Loucy (cell line): Measurements from ENCODE around the gene PIAS3.

Experiments
- H2AFZ ChIP-seq: fragments of 200-600 bp; sonication (generic); 2 replicates; pipeline ENCODE4 v1.6.0; 2016; ENCODE audit warnings: antibody characterized with exemption, mild to moderate bottlenecking, low read length, moderate library complexity
- H3F3A ChIP-seq: fragments of 200-600 bp; 2 replicates; pipeline ENCODE4 v1.6.0; 2016; ENCODE audit warnings: antibody characterized with exemption, low read depth, mild to moderate bottlenecking
- H3K27me3 ChIP-seq: fragments of 200-600 bp; sonication (generic); 2 replicates; pipeline ENCODE4 v1.6.1; 2014; ENCODE audit warnings: low read length, mild to moderate bottlenecking; ENCODE audit not compliant: insufficient read depth, poor library complexity, severe bottlenecking
- H3K36me3 ChIP-seq: fragments of 200-600 bp; sonication (generic); 2 replicates; pipeline ENCODE4 v1.6.1; 2016; ENCODE audit warnings: low read length; ENCODE audit not compliant: insufficient read depth
- H3K4me1 ChIP-seq: fragments of 200-600 bp; sonication (generic); 2 replicates; pipeline ENCODE4 v1.5.1; 2014; ENCODE audit warnings: low read length, mild to moderate bottlenecking; ENCODE audit not compliant: insufficient read depth, poor library complexity, severe bottlenecking
- H3K4me2 ChIP-seq: fragments of 200-600 bp; sonication (generic); 2 replicates; pipeline ENCODE4 v1.6.0; 2014; ENCODE audit warnings: antibody characterized with exemption, low read length, low read depth, mild to moderate bottlenecking; ENCODE audit not compliant: poor library complexity, severe bottlenecking
- H3K4me3 ChIP-seq: fragments of 200-600 bp; sonication (generic); 2 replicates; pipeline ENCODE4 v1.5.1; 2014; ENCODE audit warnings: low read length, mild to moderate bottlenecking, mixed read lengths; ENCODE audit not compliant: poor library complexity, severe bottlenecking
- H3K79me2 ChIP-seq: fragments of 200-600 bp; sonication (generic); 2 replicates; pipeline ENCODE4 v1.6.1; 2014; ENCODE audit warnings: low read length; ENCODE audit not compliant: insufficient read depth
- H3K9ac ChIP-seq: fragments of 200-600 bp; sonication (generic); 2 replicates; pipeline ENCODE4 v1.6.0; 2014; ENCODE audit warnings: mild to moderate bottlenecking, low read depth, low read length, moderate library complexity; ENCODE audit not compliant: poor library complexity, severe bottlenecking
- H3K9me2 ChIP-seq: fragments of 200-600 bp; sonication (generic); replicated peaks from 2 replicates; pipeline ENCODE4 v1.6.1; 2016; ENCODE audit warnings: low read depth, low read length, mixed read lengths
- H3K9me3 ChIP-seq: fragments of 200-600 bp; sonication (generic); 2 replicates; pipeline ENCODE4 v1.6.1; 2014; ENCODE audit warnings: mild to moderate bottlenecking, antibody characterized with exemption, low read length, low read depth; ENCODE audit not compliant: insufficient read depth
- H4K20me1 ChIP-seq: fragments of 200-600 bp; sonication (generic); 2 replicates; pipeline ENCODE4 v1.6.0; 2014; ENCODE audit warnings: antibody characterized with exemption, low read length, mild to moderate bottlenecking; ENCODE audit not compliant: insufficient read depth, poor library complexity, severe bottlenecking
- EZH2phosphoT487 ChIP-seq: fragments of 200-600 bp; IDR thresholded peaks from 2 replicates; pipeline ENCODE4 v1.6.1; 2018; ENCODE audit warnings: antibody characterized with exemption, mild to moderate bottlenecking, moderate library complexity, borderline replicate concordance
- TF ChIP-seq, protein P1 (sequence below): fragments of 200-600 bp; sonication (generic); conservative IDR thresholded peaks from 2 replicates; pipeline ENCODE4 v1.5.1; 2014; ENCODE audit warnings: mild to moderate bottlenecking, antibody characterized with exemption, low read length

Gene PIAS3

DNA sequence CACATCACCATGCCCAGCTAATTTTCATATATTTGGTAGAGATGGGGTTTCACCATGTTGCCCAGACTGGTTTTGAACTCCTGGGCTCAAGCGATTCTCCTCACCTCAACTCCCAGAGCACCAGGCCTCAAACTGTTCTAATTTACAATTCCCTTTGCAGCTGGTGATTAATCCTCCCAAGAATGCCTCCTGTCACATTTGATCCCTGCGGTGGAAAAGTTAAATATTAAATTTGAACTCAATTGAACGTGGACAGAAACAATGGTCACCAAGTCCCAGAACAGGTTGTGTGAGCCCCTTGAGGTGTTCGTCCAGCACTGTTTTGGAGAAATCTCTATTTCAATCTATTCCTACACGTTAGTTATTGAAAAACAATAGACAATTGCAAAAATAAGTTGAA is 28.8 kb upstream of the PIAS3 start:
- Histone ChIP-seq H3K36me3 (no peaks in the 10 kb centered on the region), H3K27me3 (peaks cover 19% of the 10 kb centered on the region), H2AFZ (no peak overlapping the region), H3K79me2 (no peaks in the 10 kb centered on the region), H3K4me3 (no peak overlapping the region), H3K4me1 (peaks cover 5% of the 10 kb centered on the region), H3K4me2 (no peak overlapping the region), H3K9me3 (no peaks in the 10 kb centered on the region), H3F3A (no peaks in the 10 kb centered on the region), H3K9me2 (no peaks in the 10 kb centered on the region), H3K9ac (no peak overlapping the region), H4K20me1 (no peaks in the 10 kb centered on the region)
- TF ChIP-seq EZH2phosphoT487: no peak
- TF ChIP-seq, protein P1, sequence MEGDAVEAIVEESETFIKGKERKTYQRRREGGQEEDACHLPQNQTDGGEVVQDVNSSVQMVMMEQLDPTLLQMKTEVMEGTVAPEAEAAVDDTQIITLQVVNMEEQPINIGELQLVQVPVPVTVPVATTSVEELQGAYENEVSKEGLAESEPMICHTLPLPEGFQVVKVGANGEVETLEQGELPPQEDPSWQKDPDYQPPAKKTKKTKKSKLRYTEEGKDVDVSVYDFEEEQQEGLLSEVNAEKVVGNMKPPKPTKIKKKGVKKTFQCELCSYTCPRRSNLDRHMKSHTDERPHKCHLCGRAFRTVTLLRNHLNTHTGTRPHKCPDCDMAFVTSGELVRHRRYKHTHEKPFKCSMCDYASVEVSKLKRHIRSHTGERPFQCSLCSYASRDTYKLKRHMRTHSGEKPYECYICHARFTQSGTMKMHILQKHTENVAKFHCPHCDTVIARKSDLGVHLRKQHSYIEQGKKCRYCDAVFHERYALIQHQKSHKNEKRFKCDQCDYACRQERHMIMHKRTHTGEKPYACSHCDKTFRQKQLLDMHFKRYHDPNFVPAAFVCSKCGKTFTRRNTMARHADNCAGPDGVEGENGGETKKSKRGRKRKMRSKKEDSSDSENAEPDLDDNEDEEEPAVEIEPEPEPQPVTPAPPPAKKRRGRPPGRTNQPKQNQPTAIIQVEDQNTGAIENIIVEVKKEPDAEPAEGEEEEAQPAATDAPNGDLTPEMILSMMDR: no peak

DNA sequence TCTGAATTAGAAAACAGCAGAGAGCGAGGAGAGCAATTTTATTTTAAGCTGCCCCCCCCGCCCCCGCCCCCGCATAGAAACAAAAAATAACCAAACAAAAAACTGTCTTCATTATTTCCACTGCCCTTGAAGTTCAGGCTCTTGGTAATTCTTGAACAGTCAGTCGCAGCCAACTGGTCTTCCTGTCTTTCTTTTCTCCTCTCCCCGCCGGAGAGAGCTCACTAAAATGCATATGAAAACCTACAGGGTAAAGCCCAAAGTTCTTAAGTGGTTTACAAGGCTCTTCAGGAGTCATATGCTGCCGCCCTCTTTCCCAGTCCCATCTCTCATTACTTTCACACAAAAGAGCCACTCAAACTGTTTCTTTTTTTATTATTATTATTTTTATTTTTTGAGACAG is 27.9 kb upstream of the PIAS3 start:
- H3K4me1 ChIP-seq: peaks cover 5% of the 10 kb centered on the region
- H3K9me2 ChIP-seq: no peaks in the 10 kb centered on the region
- H3K9me3 ChIP-seq: no peaks in the 10 kb centered on the region
- H3F3A ChIP-seq: no peaks in the 10 kb centered on the region
- H3K79me2 ChIP-seq: no peaks in the 10 kb centered on the region
- no peak overlapping the region for H3K4me3 ChIP-seq
- H3K4me2 ChIP-seq: no peak overlapping the region
- TF ChIP-seq, protein P1: no peak
- no peak for TF ChIP-seq EZH2phosphoT487
- H4K20me1 ChIP-seq: no peaks in the 10 kb centered on the region
- no peak overlapping the region for H3K9ac ChIP-seq
- peaks cover 19% of the 10 kb centered on the region for H3K27me3 ChIP-seq
- H3K36me3 ChIP-seq: no peaks in the 10 kb centered on the region
- no peak overlapping the region for H2AFZ ChIP-seq

DNA sequence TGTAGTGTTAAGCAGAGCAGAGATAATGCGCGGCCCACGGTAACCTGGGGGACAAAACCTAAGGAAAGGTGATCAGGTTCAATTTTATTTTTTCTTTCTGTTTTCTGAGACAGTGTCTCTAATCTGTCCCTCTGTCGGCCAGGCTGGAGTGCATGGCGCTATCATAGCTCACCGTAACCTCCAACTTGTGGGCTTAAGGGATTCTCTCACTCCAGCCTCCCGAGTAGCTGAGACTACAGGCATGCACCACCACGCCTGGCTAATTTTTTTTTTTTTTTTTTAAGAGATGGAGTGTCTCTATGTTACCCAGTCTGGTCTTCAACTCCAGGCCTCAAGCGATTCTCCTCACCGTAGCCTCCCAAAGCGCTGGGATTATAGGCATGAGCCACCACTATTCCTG is 27.5 kb upstream of the PIAS3 start:
- Histone ChIP-seq H3K4me1 (peaks cover 5% of the 10 kb centered on the region), H3K4me2 (peak overlapping the region; percentile 63), H3K79me2 (no peaks in the 10 kb centered on the region), H3K27me3 (peaks cover 19% of the 10 kb centered on the region), H3K9me3 (no peaks in the 10 kb centered on the region), H3K9me2 (no peaks in the 10 kb centered on the region), H2AFZ (peak overlapping the region; percentile 97), H3F3A (no peaks in the 10 kb centered on the region), H3K9ac (no peak overlapping the region), H3K4me3 (peak overlapping the region; percentile 79), H4K20me1 (no peaks in the 10 kb centered on the region), H3K36me3 (no peaks in the 10 kb centered on the region)
- TF ChIP-seq, protein P1: no peak
- no peak for TF ChIP-seq EZH2phosphoT487
